Gastrocnemius medialis (tissue), 4 donors: Measurements from ENCODE around the gene RNF144A. TPM values are rescaled to one million over a fixed set of nuclear protein-coding genes. Genes with fewer than 3 reads are reported as not detected.

Source experiments
- ATAC-seq, 2 donors: fragments of 150-250 bp; one replicate each; pipeline ENCODE4 v1.9.1; 2016
- DNase-seq, 2 donors: peaks; one replicate each; pipeline ENCODE4 v3.0.0-alpha.2; 2019
- H3K27ac ChIP-seq, 4 donors: fragments of 200-600 bp; sonication (generic); 1 replicate in 1 of 4; 2 replicates in 3 of 4; pipeline ENCODE4 v1.5.1; 2016 to 2018; ENCODE audit warnings: mild to moderate bottlenecking in 2 of 4, moderate library complexity in 1 of 4
- H3K27me3 ChIP-seq, 3 donors: fragments of 200-600 bp; sonication (generic) in 2 of 3; 1 replicate in 1 of 3; 2 replicates in 2 of 3; pipeline versions ENCODE4 v1.5.1 to v1.6.0; 2016 to 2019; ENCODE audit warnings: mild to moderate bottlenecking in 1 of 3, moderate library complexity in 1 of 3
- H3K36me3 ChIP-seq, 2 donors: fragments of 200-600 bp; sonication (generic) in 1 of 2; one replicate each; pipeline ENCODE4 v1.5.1; 2017 to 2018
- H3K4me1 ChIP-seq, 2 donors: fragments of 200-600 bp; sonication (generic) in 1 of 2; one replicate each; pipeline ENCODE4 v1.5.1; 2016 to 2017; ENCODE audit warnings: mild to moderate bottlenecking in 2 of 2
- H3K4me3 ChIP-seq, 4 donors: fragments of 200-600 bp; sonication (generic) in 3 of 4; 1 replicate in 1 of 4; 2 replicates in 3 of 4; pipeline ENCODE4 v1.5.1; 2016 to 2019; ENCODE audit warnings: mild to moderate bottlenecking in 2 of 4
- H3K9me3 ChIP-seq, 3 donors: fragments of 200-600 bp; sonication (generic) in 2 of 3; 1 replicate in 1 of 3; 2 replicates in 2 of 3; pipeline ENCODE4 v1.5.1; 2016 to 2019
- CTCF ChIP-seq, 5 experiments: fragments of 450-650 bp in 3 of 5; fragments of 200-600 bp in 2 of 5; sonication (generic) in 2 of 5; IDR thresholded peaks in 4 of 5; conservative IDR thresholded peaks in 1 of 5; 1 replicate in 4 of 5; 2 replicates in 1 of 5; pipeline ENCODE4 v1.5.1; 2016 to 2019; ENCODE audit warnings: antibody characterized with exemption in 5 of 5, mild to moderate bottlenecking in 3 of 5, moderate library complexity in 3 of 5
- POLR2A ChIP-seq, 2 donors: fragments of 450-650 bp; IDR thresholded peaks; one replicate each; pipeline ENCODE4 v1.6.1; 2017; ENCODE audit warnings: antibody characterized with exemption in 2 of 2, mild to moderate bottlenecking in 2 of 2, moderate library complexity in 2 of 2
- in situ Hi-C, 4 donors: fragments of 200-750 bp; cut with MboI; loops; one replicate each; pipeline versions ENCODE4 v1.15.0 to v1.8.0; 2017; ENCODE audit warnings: low sequenced_read_pairs in 4 of 4
- intact Hi-C: fragments of 100-400 bp; cut with DNase I; formaldehyde crosslinking; loops from one replicate; pipeline ENCODE4 v1.15.1; 2023; ENCODE audit warnings: low total_unique reads
- total RNA-seq, 4 donors: library from RNA; depleted of rRNA; stranded (reverse); fragments of >200 nt; gene quantifications; one replicate each; pipeline versions ENCODE4 v1.1.0 to v1.2.3, GENCODE V29; 2016

Gene RNF144A
- total RNA-seq, 4 donors from 2014 or later, result 4.9 to 16.2 (median 10.2) TPM

- no peaks in the 10 kb centered on the region for H3K27me3 ChIP-seq
- peaks cover 3 to 10% of the 10 kb centered on the region in 2 donors for H3K4me1 ChIP-seq
- no peak for TF ChIP-seq POLR2A (IDR thresholded peaks at IDR 0.05)
- TF ChIP-seq CTCF (IDR thresholded peaks at IDR 0.05 in 4 of 5, conservative IDR thresholded peaks at IDR 0.05 in 1 of 5), result no peak
- intact Hi-C loops (loop anchor here (2.0 to 5.0 kb wide), 3 partner anchors 17 to 126 kb away; no protein-coding TSS in a partner anchor), in situ Hi-C loops (no loop called here)
- H3K4me3 ChIP-seq, result no peak overlapping the region
- no peaks in the 10 kb centered on the region for H3K9me3 ChIP-seq
- no peak for ATAC-seq
- no peaks in the 10 kb centered on the region for H3K36me3 ChIP-seq
- no peak for DNase-seq
- H3K27ac ChIP-seq, result no peak overlapping the region
Observed at GRCh38 chr2:6916224-6916623, 988 bp upstream of the RNF144A start.

- H3K27me3 ChIP-seq, result no peaks in the 10 kb centered on the region
- no peak overlapping the region for H3K27ac ChIP-seq
- H3K4me1 ChIP-seq, result peaks cover 6 to 10% of the 10 kb centered on the region in 2 donors
- TF ChIP-seq POLR2A (IDR thresholded peaks at IDR 0.05) (no peak), CTCF (IDR thresholded peaks at IDR 0.05 in 4 of 5, conservative IDR thresholded peaks at IDR 0.05 in 1 of 5) (no peak)
- no peaks in the 10 kb centered on the region for H3K9me3 ChIP-seq
- DNase-seq (no peak), ATAC-seq (no peak)
- no peaks in the 10 kb centered on the region for H3K36me3 ChIP-seq
- intact Hi-C loops, result loop anchor here (2.0 to 5.0 kb wide), 3 partner anchors 18 to 126 kb away; no protein-coding TSS in a partner anchor
- in situ Hi-C loops, result no loop called here
- H3K4me3 ChIP-seq, result peak overlapping the region; percentile 19 to 63 (median 42)
Observed at GRCh38 chr2:6916736-6917070, 509 bp upstream of the RNF144A start.

- Histone ChIP-seq H3K4me3 (peak overlapping the region; percentile 62 to 82 (median 70)), H3K9me3 (no peaks in the 10 kb centered on the region), H3K4me1 (peaks cover 7 to 10% of the 10 kb centered on the region in 2 donors), H3K27me3 (no peaks in the 10 kb centered on the region), H3K36me3 (no peaks in the 10 kb centered on the region), H3K27ac (peak overlapping the region; percentile 54 to 76 (median 65))
- intact Hi-C loops, result loop anchor here (2.0 to 5.0 kb wide), 3 partner anchors 19 to 124 kb away; no protein-coding TSS in a partner anchor
- TF ChIP-seq POLR2A (IDR thresholded peaks at IDR 0.05) (no peak), CTCF (IDR thresholded peaks at IDR 0.05 in 4 of 5, conservative IDR thresholded peaks at IDR 0.05 in 1 of 5) (no peak)
- peak; percentile 48 to 69 for ATAC-seq
- no peak for DNase-seq
- in situ Hi-C loops, result no loop called here
Observed at GRCh38 chr2:6917761-6918421, 679 bp downstream of the RNF144A start.

- intact Hi-C loops (loop anchor here (5.0 kb wide), 2 partner anchors 57 to 122 kb away; no protein-coding TSS in a partner anchor), in situ Hi-C loops (no loop called here)
- no peaks in the 10 kb centered on the region for H3K27me3 ChIP-seq
Observed at GRCh38 chr2:6919901-6920742, 2.9 kb downstream of the RNF144A start.

More at GRCh38 chr2:6919901-6920742, 2.9 kb downstream of the RNF144A start:
- TF ChIP-seq POLR2A (IDR thresholded peaks at IDR 0.05) (no peak), CTCF (IDR thresholded peaks at IDR 0.05 in 4 of 5, conservative IDR thresholded peaks at IDR 0.05 in 1 of 5) (no peak)
- Histone ChIP-seq H3K4me1 (peaks cover 14 to 20% of the 10 kb centered on the region in 2 donors), H3K4me3 (no peak overlapping the region), H3K27ac (peak overlapping the region in 1 of 4 donors; percentile 8), H3K36me3 (no peaks in the 10 kb centered on the region), H3K9me3 (no peaks in the 10 kb centered on the region)
- no peak for DNase-seq
- ATAC-seq, result no peak
